HepG2 (cell line): ENCODE results near the gene DUS2. TPM values are rescaled to one million over a fixed set of nuclear protein-coding genes. Genes with fewer than 3 reads are reported as not detected.

Experiments used
- ATAC-seq: fragments of 200-7000 bp; cut with Tn5 transposase; 3 replicates; pipeline ENCODE4 v1.9.1; 2020; ENCODE audit warnings: mild to moderate bottlenecking, moderate library complexity
- BruUV-seq: library from RNA; stranded (reverse); fragments of 400-500 nt; replicated peaks from 2 replicates; lab custom pipeline; 2021; lab: Mats Ljungman, UMichigan
- CTCF ChIA-PET: fragments of 300-600 bp; formaldehyde crosslinking; extraction: SDS; loops from one replicate; lab custom pipeline; 2021; ENCODE audit warnings: low total read pairs, inconsistent platforms, low intra/inter-chr PET ratio; lab: Yijun Ruan, JAX
- POLR2A ChIA-PET: fragments of 350-600 bp; sonication (Branson Sonifier 250); formaldehyde crosslinking; loops from one replicate; lab custom pipeline; 2020; ENCODE audit warnings: antibody characterized with exemption, inconsistent platforms; lab: Yijun Ruan, JAX
- DNase-seq: peaks from one replicate; pipeline ENCODE4 v3.0.0-alpha.2; 2015; ENCODE audit warnings: low spot score
- FAIRE-seq: peaks from 3 replicates; lab custom pipeline; 2011; peaks lifted over from hg19 to GRCh38; lab: Jason Lieb, UNC
- H2AFZ ChIP-seq: one replicate; pipeline ENCODE4 v1.6.1; 2011; ENCODE audit warnings: low read length, inconsistent platforms
- H3K27ac ChIP-seq: fragments of 300-600 bp; 3 replicates; pipeline ENCODE4 v1.8.0; 2011; ENCODE audit warnings: mixed run types, mild to moderate bottlenecking, mixed read lengths, low read length, inconsistent platforms; ENCODE audit not compliant: insufficient read depth; ENCODE audit errors: extremely low read length
- H3K27me3 ChIP-seq, 2 experiments: fragments of 200-600 bp in 1 of 2; 2 replicates in 1 of 2; 3 replicates in 1 of 2; pipeline versions ENCODE4 v1.6.0 to v1.8.0; 2011; ENCODE audit warnings: low read length in 2 of 2, mild to moderate bottlenecking in 2 of 2, moderate library complexity in 2 of 2, inconsistent platforms in 1 of 2; ENCODE audit not compliant: insufficient read depth in 2 of 2, control insufficient read depth in 1 of 2
- H3K36me3 ChIP-seq, 2 experiments: fragments of 200-600 bp in 1 of 2; replicated peaks in 1 of 2; 2 replicates in 1 of 2; 3 replicates in 1 of 2; pipeline versions ENCODE4 v1.5.1 to v1.8.0; 2011; ENCODE audit warnings: low read length in 2 of 2, inconsistent platforms in 1 of 2; ENCODE audit not compliant: insufficient read depth in 2 of 2, control insufficient read depth in 1 of 2
- H3K4me1 ChIP-seq: 2 replicates; pipeline ENCODE4 v1.5.1; 2012; ENCODE audit warnings: low read length, inconsistent platforms; ENCODE audit not compliant: insufficient read depth
- H3K4me2 ChIP-seq: 2 replicates; pipeline ENCODE4 v1.6.0; 2011; ENCODE audit warnings: low read depth, low read length, inconsistent platforms
- H3K4me3 ChIP-seq, 3 experiments: fragments of 200-600 bp in 1 of 3; sonication (generic), shearing (Covaris generic) in 1 of 3; replicated peaks in 1 of 3; 2 replicates each; pipeline ENCODE4 v1.5.1; 2011 to 2016; ENCODE audit warnings: low read length in 3 of 3, inconsistent platforms in 2 of 3, low read depth in 2 of 3, mild to moderate bottlenecking in 2 of 3, control low read depth in 1 of 3, mixed read lengths in 1 of 3; ENCODE audit not compliant: insufficient read depth in 1 of 3
- H3K79me2 ChIP-seq: one replicate; pipeline ENCODE4 v1.6.1; 2011; ENCODE audit warnings: low read length, inconsistent platforms; ENCODE audit not compliant: insufficient read depth
- H3K9ac ChIP-seq: 2 replicates; pipeline ENCODE4 v1.6.0; 2011; ENCODE audit warnings: mild to moderate bottlenecking, low read depth, low read length, inconsistent platforms; ENCODE audit not compliant: insufficient read depth
- H3K9me3 ChIP-seq: 2 replicates; pipeline ENCODE4 v1.5.1; 2012; ENCODE audit warnings: mild to moderate bottlenecking, low read length
- H4K20me1 ChIP-seq: 2 replicates; pipeline ENCODE4 v1.6.0; 2011; ENCODE audit warnings: inconsistent platforms, mild to moderate bottlenecking, low read length, moderate library complexity; ENCODE audit not compliant: insufficient read depth
- CEBPG ChIP-seq: IDR thresholded peaks from 2 replicates; pipeline ENCODE4 v1.6.1; 2016
- DMAP1 ChIP-seq: IDR thresholded peaks from 2 replicates; pipeline ENCODE4 v1.6.1; 2016
- HNRNPL ChIP-seq: fragments of 200-400 bp; formaldehyde crosslinking; IDR thresholded peaks from 2 replicates; pipeline ENCODE4 v1.6.1; 2017; ENCODE audit warnings: mild to moderate bottlenecking, low read depth, low read length
- KDM5B ChIP-seq: sonication (generic); formaldehyde crosslinking; IDR thresholded peaks from 2 replicates; pipeline ENCODE4 v1.4.0; 2020; ENCODE audit warnings: missing genetic modification reagents, mild to moderate bottlenecking, borderline replicate concordance
- KLF9 ChIP-seq: IDR thresholded peaks from 2 replicates; pipeline ENCODE4 v1.6.1; 2016; ENCODE audit warnings: low read depth
- NFYB ChIP-seq: sonication (generic); formaldehyde crosslinking; IDR thresholded peaks from 2 replicates; pipeline ENCODE4 v1.4.0; 2020; ENCODE audit warnings: missing genetic modification reagents
- RELA ChIP-seq: sonication (generic); formaldehyde crosslinking; IDR thresholded peaks from 2 replicates; pipeline ENCODE4 v1.4.0; 2020; ENCODE audit warnings: missing genetic modification reagents
- YY1 ChIP-seq: IDR thresholded peaks from 2 replicates; pipeline ENCODE4 v1.6.1; 2011; ENCODE audit warnings: low read length, low read depth, moderate library complexity, mild to moderate bottlenecking; ENCODE audit not compliant: insufficient read depth, insufficient replicate concordance
- ZMYM3 ChIP-seq: sonication (generic); formaldehyde crosslinking; IDR thresholded peaks from 2 replicates; pipeline ENCODE4 v1.5.1; 2020; ENCODE audit warnings: mild to moderate bottlenecking, missing genetic modification reagents
- ZNF207 ChIP-seq: fragments of 450-650 bp; IDR thresholded peaks from 2 replicates; pipeline ENCODE4 v1.6.1; 2016; ENCODE audit warnings: antibody characterized with exemption, borderline replicate concordance
- ZNF264 ChIP-seq: sonication (generic); formaldehyde crosslinking; IDR thresholded peaks from 2 replicates; pipeline ENCODE4 v1.4.0; 2020; ENCODE audit warnings: missing genetic modification reagents
- ZNF441 ChIP-seq: sonication (generic); formaldehyde crosslinking; IDR thresholded peaks from 2 replicates; pipeline ENCODE4 v1.7.0; 2021; ENCODE audit warnings: missing genetic modification reagents, borderline replicate concordance
- ZNF460 ChIP-seq: sonication (generic); formaldehyde crosslinking; IDR thresholded peaks from 2 replicates; pipeline ENCODE4 v1.5.1; 2020; ENCODE audit warnings: missing genetic modification reagents, mild to moderate bottlenecking, borderline replicate concordance
- ZNF552 ChIP-seq: sonication (generic); formaldehyde crosslinking; IDR thresholded peaks from 2 replicates; pipeline ENCODE4 v1.9.0; 2022; ENCODE audit warnings: missing genetic modification reagents, mild to moderate bottlenecking, borderline replicate concordance
- ZNF891 ChIP-seq: sonication (generic); formaldehyde crosslinking; IDR thresholded peaks from 2 replicates; pipeline ENCODE4 v1.5.0; 2020; ENCODE audit warnings: mild to moderate bottlenecking, missing genetic modification reagents
- WGBS: methylation state at CpG from one replicate; pipeline ENCODE4 v1.1.6; 2017; ENCODE audit warnings: low lambda C conversion rate; 5-methylcytosine and 5-hydroxymethylcytosine counted together
- in situ Hi-C: cut with HindIII; loops from 2 replicates; pipeline ENCODE4 v1.10.0; 2017; ENCODE audit warnings: low pct_unique_long_range_greater_than_20kb; ENCODE audit not compliant: extremely low pct_ligation_motif_present
- intact Hi-C: fragments of 100-400 bp; cut with micrococcal nuclease; formaldehyde crosslinking; loops from one replicate; pipeline ENCODE4 v1.10.0; 2022; ENCODE audit not compliant: unreplicated experiment
- polyA plus RNA-seq, 8 experiments: library from polyadenylated mRNA; depleted of rRNA in 3 of 8; stranded (reverse) in 7 of 8; unstranded in 1 of 8; fragments of >200 nt; fragmentation: Illumina TruSeq in 4 of 8; extraction: Trizol in 4 of 8; gene quantifications; 2 replicates each; pipeline versions ENCODE4 v1.2.1 to v1.2.3, GENCODE V29; 2011 to 2016; ENCODE audit warnings: low read depth in 4 of 8, missing spikeins in 1 of 8, mixed read lengths in 1 of 8; ENCODE audit not compliant: insufficient read depth in 1 of 8
- total RNA-seq, 5 experiments: library from RNA; depleted of rRNA; stranded (reverse); fragments of >200 nt; fragmentation: Illumina TruSeq; extraction: Trizol; gene quantifications; 2 replicates each; pipeline ENCODE4 v1.2.3, GENCODE V29; 2016; ENCODE audit warnings: low read depth in 1 of 5
- TF ChIP-seq, protein P1 (sequence below): sonication (generic); formaldehyde crosslinking; IDR thresholded peaks from 2 replicates; pipeline ENCODE4 v1.4.0; 2020; ENCODE audit warnings: missing genetic modification reagents
- TF ChIP-seq, protein P2 (sequence below): sonication (generic); formaldehyde crosslinking; IDR thresholded peaks from 2 replicates; pipeline ENCODE4 v1.4.0; 2020; ENCODE audit warnings: mild to moderate bottlenecking, missing genetic modification reagents, borderline replicate concordance
- TF ChIP-seq, protein P3 (sequence below): sonication (generic); formaldehyde crosslinking; IDR thresholded peaks from 2 replicates; pipeline ENCODE4 v1.5.0; 2020; ENCODE audit warnings: missing genetic modification reagents

The DUS2 gene
- total and polyA plus RNA-seq, 2 of the 13 experiments (the other 11 are each of a cell fraction or from before 2014, with no cell fraction given), result 17.8 to 25.1 TPM

DNA sequence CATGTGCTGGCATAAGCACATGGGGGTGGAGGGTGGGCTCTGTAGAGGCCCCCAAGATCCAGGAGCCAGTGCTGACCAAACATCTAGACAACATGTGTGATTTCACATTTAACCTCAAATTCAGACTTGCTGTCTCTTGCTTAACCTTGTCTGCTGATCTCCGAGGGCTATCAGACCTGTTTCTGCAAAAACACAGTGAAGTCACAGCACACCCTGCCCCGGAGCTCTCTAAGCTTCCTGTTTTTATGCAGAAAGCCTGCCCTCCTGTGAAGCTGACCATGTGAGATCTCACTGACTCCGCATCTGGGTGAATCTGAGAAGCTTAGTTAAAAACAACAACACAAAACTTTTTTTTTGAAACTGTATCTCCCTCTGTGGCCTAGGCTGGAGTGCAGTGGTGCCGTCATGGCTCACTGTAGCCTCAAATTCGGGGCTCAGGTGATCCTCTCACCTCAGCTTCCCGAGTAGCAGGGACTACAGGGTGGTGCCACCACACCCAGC lies 17.2 kb upstream of the DUS2 start:
- no peak for DNase-seq
- BruUV-seq, result no TSS peak
- peak; percentile 66 for ATAC-seq
- Histone ChIP-seq H3K4me3 (peak overlapping the region in 2 of 3 experiments; percentile 1 to 15; a peak in 1 of 6 replicates), H3K4me1 (peaks cover 24% of the 10 kb centered on the region), H3K27ac (no peak overlapping the region), H2AFZ (peak overlapping the region; percentile 28), H3K9ac (peak overlapping the region; percentile 31; the same call in 1 of the 2 replicates), H3K36me3 (no peaks in the 10 kb centered on the region), H3K79me2 (no peaks in the 10 kb centered on the region), H4K20me1 (no peaks in the 10 kb centered on the region), H3K4me2 (peak overlapping the region; percentile 67), H3K27me3 (peaks cover 0 to 9% of the 10 kb centered on the region in 2 experiments; a peak in 2 of 5 replicates), H3K9me3 (no peaks in the 10 kb centered on the region)
- ChIA-PET CTCF (no interaction called here), POLR2A (interaction anchor here (0.6 to 2.1 kb wide), 2 partner anchors 17 to 106 kb away, joined by 4 to 7 read pairs; partner anchors contain the start of genes DDX28 and DUS2)
- intact Hi-C loops, result no loop called here
- 5% methylated on average over 6 of the region's 6 CpGs for WGBS
- in situ Hi-C loops, result no loop called here
- FAIRE-seq, result no peak
- 0 out of 2 replicates have a peak, but pooled peaks have one; percentile 7 for TF ChIP-seq CEBPG (CRISPR knock-in tag)
- TF ChIP-seq ZMYM3 (CRISPR knock-in tag), result peak; percentile 39; the same call in 1 of the 2 replicates
- no peak for TF ChIP-seq HNRNPL
- TF ChIP-seq KLF9, result no peak
- 0 out of 2 replicates have a peak, but pooled peaks have one; percentile 31 for TF ChIP-seq ZNF552 (CRISPR knock-in tag)
- no peak for TF ChIP-seq NFYB
- no peak for TF ChIP-seq RELA (CRISPR knock-in tag)
- TF ChIP-seq ZNF441, result peak; percentile 88; the same call in 1 of the 2 replicates
- TF ChIP-seq KDM5B (CRISPR knock-in tag), result 0 out of 2 replicates have a peak, but pooled peaks have one; percentile 20
- no peak for TF ChIP-seq YY1
- TF ChIP-seq ZNF264 (CRISPR knock-in tag), result no peak
- TF ChIP-seq, protein P1, sequence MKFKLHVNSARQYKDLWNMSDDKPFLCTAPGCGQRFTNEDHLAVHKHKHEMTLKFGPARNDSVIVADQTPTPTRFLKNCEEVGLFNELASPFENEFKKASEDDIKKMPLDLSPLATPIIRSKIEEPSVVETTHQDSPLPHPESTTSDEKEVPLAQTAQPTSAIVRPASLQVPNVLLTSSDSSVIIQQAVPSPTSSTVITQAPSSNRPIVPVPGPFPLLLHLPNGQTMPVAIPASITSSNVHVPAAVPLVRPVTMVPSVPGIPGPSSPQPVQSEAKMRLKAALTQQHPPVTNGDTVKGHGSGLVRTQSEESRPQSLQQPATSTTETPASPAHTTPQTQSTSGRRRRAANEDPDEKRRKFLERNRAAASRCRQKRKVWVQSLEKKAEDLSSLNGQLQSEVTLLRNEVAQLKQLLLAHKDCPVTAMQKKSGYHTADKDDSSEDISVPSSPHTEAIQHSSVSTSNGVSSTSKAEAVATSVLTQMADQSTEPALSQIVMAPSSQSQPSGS, result no peak
- TF ChIP-seq DMAP1 (CRISPR knock-in tag), result no peak
- TF ChIP-seq, protein P2, sequence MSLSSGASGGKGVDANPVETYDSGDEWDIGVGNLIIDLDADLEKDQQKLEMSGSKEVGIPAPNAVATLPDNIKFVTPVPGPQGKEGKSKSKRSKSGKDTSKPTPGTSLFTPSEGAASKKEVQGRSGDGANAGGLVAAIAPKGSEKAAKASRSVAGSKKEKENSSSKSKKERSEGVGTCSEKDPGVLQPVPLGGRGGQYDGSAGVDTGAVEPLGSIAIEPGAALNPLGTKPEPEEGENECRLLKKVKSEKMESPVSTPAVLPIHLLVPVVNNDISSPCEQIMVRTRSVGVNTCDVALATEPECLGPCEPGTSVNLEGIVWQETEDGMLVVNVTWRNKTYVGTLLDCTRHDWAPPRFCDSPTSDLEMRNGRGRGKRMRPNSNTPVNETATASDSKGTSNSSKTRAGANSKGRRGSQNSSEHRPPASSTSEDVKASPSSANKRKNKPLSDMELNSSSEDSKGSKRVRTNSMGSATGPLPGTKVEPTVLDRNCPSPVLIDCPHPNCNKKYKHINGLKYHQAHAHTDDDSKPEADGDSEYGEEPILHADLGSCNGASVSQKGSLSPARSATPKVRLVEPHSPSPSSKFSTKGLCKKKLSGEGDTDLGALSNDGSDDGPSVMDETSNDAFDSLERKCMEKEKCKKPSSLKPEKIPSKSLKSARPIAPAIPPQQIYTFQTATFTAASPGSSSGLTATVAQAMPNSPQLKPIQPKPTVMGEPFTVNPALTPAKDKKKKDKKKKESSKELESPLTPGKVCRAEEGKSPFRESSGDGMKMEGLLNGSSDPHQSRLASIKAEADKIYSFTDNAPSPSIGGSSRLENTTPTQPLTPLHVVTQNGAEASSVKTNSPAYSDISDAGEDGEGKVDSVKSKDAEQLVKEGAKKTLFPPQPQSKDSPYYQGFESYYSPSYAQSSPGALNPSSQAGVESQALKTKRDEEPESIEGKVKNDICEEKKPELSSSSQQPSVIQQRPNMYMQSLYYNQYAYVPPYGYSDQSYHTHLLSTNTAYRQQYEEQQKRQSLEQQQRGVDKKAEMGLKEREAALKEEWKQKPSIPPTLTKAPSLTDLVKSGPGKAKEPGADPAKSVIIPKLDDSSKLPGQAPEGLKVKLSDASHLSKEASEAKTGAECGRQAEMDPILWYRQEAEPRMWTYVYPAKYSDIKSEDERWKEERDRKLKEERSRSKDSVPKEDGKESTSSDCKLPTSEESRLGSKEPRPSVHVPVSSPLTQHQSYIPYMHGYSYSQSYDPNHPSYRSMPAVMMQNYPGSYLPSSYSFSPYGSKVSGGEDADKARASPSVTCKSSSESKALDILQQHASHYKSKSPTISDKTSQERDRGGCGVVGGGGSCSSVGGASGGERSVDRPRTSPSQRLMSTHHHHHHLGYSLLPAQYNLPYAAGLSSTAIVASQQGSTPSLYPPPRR (CRISPR knock-in tag), result no peak
- TF ChIP-seq ZNF891, result 0 out of 2 replicates have a peak, but pooled peaks have one; percentile 39
- TF ChIP-seq, protein P3, sequence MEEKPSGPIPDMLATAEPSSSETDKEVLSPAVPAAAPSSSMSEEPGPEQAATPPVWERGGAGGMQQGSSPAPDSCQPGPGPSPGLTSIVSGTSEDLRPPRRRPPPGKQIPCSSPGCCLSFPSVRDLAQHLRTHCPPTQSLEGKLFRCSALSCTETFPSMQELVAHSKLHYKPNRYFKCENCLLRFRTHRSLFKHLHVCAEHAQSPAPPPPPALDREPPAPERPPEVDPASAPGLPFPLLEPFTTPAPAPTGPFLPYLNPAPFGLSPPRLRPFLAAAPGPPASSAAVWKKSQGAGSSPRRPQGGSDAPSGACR, result no peak
- peak; percentile 90 for TF ChIP-seq ZNF460
- no peak for TF ChIP-seq ZNF207
